HepG2 (cell line): Measurements from ENCODE around the gene DCPS. TPM values are rescaled to one million over a fixed set of nuclear protein-coding genes. Genes with fewer than 3 reads are reported as not detected.

Source experiments
- CBX2 ChIP-seq, 2 experiments: fragments of 200-600 bp in 1 of 2; sonication (generic); formaldehyde crosslinking in 1 of 2; IDR thresholded peaks; 2 replicates each; pipeline versions ENCODE4 v1.7.0 to v1.8.1; 2018 to 2022; ENCODE audit warnings: low read depth in 2 of 2, low read length in 1 of 2, mild to moderate bottlenecking in 1 of 2, missing genetic modification reagents in 1 of 2
- DMTF1 ChIP-seq: sonication (generic); formaldehyde crosslinking; IDR thresholded peaks from 2 replicates; pipeline ENCODE4 v1.4.0; 2020; ENCODE audit warnings: mild to moderate bottlenecking, missing genetic modification reagents
- GFI1 ChIP-seq: sonication (generic); formaldehyde crosslinking; IDR thresholded peaks from 2 replicates; pipeline ENCODE4 v1.5.0; 2020; ENCODE audit warnings: missing genetic modification reagents, mild to moderate bottlenecking, borderline replicate concordance
- GLI4 ChIP-seq: sonication (generic); formaldehyde crosslinking; IDR thresholded peaks from 2 replicates; pipeline ENCODE4 v1.5.1; 2020; ENCODE audit warnings: missing genetic modification reagents, mild to moderate bottlenecking, moderate library complexity, borderline replicate concordance
- PRMT3 ChIP-seq: sonication (generic); formaldehyde crosslinking; IDR thresholded peaks from 2 replicates; pipeline ENCODE4 v1.8.1; 2022; ENCODE audit warnings: low read depth, mild to moderate bottlenecking, moderate library complexity, missing genetic modification reagents, borderline replicate concordance
- RFX1 ChIP-seq: fragments of 450-650 bp; IDR thresholded peaks from 2 replicates; pipeline ENCODE4 v1.6.1; 2017
- ZNF225 ChIP-seq: sonication (generic); formaldehyde crosslinking; IDR thresholded peaks from 2 replicates; pipeline ENCODE4 v1.4.0; 2020; ENCODE audit warnings: mild to moderate bottlenecking, missing genetic modification reagents
- ZNF234 ChIP-seq: sonication (generic); formaldehyde crosslinking; conservative IDR thresholded peaks from 2 replicates; pipeline ENCODE4 v1.5.1; 2020; ENCODE audit warnings: mild to moderate bottlenecking, missing genetic modification reagents
- ZUFSP ChIP-seq: sonication (generic); formaldehyde crosslinking; IDR thresholded peaks from 2 replicates; pipeline ENCODE4 v1.9.0; 2021; ENCODE audit warnings: missing genetic modification reagents, mild to moderate bottlenecking, borderline replicate concordance
- polyA plus RNA-seq, 8 experiments: library from polyadenylated mRNA; depleted of rRNA in 3 of 8; stranded (reverse) in 7 of 8; unstranded in 1 of 8; fragments of >200 nt; fragmentation: Illumina TruSeq in 4 of 8; extraction: Trizol in 4 of 8; gene quantifications; 2 replicates each; pipeline versions ENCODE4 v1.2.1 to v1.2.3, GENCODE V29; 2011 to 2016; ENCODE audit warnings: low read depth in 4 of 8, missing spikeins in 1 of 8, mixed read lengths in 1 of 8; ENCODE audit not compliant: insufficient read depth in 1 of 8
- total RNA-seq, 5 experiments: library from RNA; depleted of rRNA; stranded (reverse); fragments of >200 nt; fragmentation: Illumina TruSeq; extraction: Trizol; gene quantifications; 2 replicates each; pipeline ENCODE4 v1.2.3, GENCODE V29; 2016; ENCODE audit warnings: low read depth in 1 of 5
- TF ChIP-seq, protein P1 (sequence below), 2 experiments: fragments of 450-650 bp in 1 of 2; sonication (generic) in 1 of 2; formaldehyde crosslinking in 1 of 2; IDR thresholded peaks; 2 replicates each; pipeline versions ENCODE4 v1.6.1 to v1.8.0; 2016 to 2022; ENCODE audit warnings: antibody characterized with exemption in 1 of 2, mild to moderate bottlenecking in 1 of 2, missing genetic modification reagents in 1 of 2
- TF ChIP-seq, protein P2 (sequence below): IDR thresholded peaks from 2 replicates; pipeline ENCODE4 v1.6.1; 2016; ENCODE audit warnings: low read depth, control low read depth

DCPS gene
- total and polyA plus RNA-seq, 2 of the 13 experiments (the other 11 are each of a cell fraction or from before 2014, with no cell fraction given) = 21.9 to 22.5 TPM

DNA sequence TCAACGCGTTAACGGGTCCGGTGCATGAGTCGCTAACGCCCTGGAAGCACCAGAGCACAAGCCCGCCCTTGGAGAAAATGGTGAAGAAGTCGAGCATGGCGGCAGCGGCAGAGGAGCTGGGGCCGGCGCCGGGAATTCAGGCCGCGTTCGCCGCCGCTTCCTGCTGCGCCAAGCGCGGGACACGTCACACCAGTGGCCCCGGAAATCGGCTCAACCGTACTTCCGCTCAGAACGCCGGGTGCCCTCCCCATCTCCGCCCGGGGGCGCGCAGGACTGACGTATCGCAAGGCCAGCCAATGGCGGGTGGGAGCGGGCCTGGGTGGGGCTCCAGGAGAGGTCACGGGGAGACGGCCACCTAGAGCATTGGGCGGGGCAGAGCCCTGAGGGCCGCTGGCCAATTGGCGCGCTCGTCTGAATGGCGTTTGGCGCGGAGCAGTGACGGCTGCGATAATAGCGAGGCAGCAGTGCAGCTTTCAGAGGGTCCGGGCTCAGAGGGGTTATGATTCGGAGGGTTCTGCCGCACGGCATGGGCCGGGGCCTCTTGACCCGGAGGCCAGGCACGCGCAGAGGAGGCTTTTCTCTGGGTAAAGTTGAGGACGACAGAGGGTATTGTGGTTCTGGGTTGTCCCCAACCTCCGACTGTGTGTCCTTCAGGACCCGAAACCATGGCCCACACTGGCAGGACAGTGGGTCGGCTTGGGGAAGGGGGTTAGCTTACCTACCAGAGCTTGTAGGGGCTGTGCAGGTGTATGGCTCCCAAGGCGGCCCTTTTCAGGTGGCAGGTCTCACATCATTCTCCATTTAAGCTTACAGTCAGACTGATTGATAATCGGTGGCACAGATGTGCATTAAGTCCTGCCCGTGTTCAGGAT, 34.9 kb upstream of the DCPS start, which contains the start of the genes FOXRED1 and SRPRA (continued):
- TF ChIP-seq GLI4 (CRISPR knock-in tag) (peak; percentile 84; the same call in 1 of the 2 replicates), ZUFSP (CRISPR knock-in tag) (no peak), PRMT3 (CRISPR knock-in tag) (no peak), ZNF225 (no peak), DMTF1 (CRISPR knock-in tag) (no peak), GFI1 (CRISPR knock-in tag) (peak; percentile 21; the same call in 1 of the 2 replicates), RFX1 (no peak), ZNF234 (CRISPR knock-in tag) (no peak; the same call in 1 of the 2 replicates), CBX2 (IDR thresholded peaks at IDR 0.05; ENCODE audit: low read depth, low read length) (no peak), CBX2 (CRISPR knock-in tag; IDR thresholded peaks at IDR 0.05; ENCODE audit: low read depth) (no peak)
- TF ChIP-seq, protein P1, sequence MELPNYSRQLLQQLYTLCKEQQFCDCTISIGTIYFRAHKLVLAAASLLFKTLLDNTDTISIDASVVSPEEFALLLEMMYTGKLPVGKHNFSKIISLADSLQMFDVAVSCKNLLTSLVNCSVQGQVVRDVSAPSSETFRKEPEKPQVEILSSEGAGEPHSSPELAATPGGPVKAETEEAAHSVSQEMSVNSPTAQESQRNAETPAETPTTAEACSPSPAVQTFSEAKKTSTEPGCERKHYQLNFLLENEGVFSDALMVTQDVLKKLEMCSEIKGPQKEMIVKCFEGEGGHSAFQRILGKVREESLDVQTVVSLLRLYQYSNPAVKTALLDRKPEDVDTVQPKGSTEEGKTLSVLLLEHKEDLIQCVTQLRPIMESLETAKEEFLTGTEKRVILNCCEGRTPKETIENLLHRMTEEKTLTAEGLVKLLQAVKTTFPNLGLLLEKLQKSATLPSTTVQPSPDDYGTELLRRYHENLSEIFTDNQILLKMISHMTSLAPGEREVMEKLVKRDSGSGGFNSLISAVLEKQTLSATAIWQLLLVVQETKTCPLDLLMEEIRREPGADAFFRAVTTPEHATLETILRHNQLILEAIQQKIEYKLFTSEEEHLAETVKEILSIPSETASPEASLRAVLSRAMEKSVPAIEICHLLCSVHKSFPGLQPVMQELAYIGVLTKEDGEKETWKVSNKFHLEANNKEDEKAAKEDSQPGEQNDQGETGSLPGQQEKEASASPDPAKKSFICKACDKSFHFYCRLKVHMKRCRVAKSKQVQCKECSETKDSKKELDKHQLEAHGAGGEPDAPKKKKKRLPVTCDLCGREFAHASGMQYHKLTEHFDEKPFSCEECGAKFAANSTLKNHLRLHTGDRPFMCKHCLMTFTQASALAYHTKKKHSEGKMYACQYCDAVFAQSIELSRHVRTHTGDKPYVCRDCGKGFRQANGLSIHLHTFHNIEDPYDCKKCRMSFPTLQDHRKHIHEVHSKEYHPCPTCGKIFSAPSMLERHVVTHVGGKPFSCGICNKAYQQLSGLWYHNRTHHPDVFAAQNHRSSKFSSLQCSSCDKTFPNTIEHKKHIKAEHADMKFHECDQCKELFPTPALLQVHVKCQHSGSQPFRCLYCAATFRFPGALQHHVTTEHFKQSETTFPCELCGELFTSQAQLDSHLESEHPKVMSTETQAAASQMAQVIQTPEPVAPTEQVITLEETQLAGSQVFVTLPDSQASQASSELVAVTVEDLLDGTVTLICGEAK (IDR thresholded peaks at IDR 0.05) = peak; percentile 73
- TF ChIP-seq, protein P1 (CRISPR knock-in tag; IDR thresholded peaks at IDR 0.05) = peak; percentile 68; the same call in 1 of the 2 replicates
- TF ChIP-seq, protein P2, sequence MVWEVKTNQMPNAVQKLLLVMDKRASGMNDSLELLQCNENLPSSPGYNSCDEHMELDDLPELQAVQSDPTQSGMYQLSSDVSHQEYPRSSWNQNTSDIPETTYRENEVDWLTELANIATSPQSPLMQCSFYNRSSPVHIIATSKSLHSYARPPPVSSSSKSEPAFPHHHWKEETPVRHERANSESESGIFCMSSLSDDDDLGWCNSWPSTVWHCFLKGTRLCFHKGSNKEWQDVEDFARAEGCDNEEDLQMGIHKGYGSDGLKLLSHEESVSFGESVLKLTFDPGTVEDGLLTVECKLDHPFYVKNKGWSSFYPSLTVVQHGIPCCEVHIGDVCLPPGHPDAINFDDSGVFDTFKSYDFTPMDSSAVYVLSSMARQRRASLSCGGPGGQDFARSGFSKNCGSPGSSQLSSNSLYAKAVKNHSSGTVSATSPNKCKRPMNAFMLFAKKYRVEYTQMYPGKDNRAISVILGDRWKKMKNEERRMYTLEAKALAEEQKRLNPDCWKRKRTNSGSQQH (CRISPR knock-in tag) = peak; percentile 28; the same call in 1 of the 2 replicates
